Keratinocyte (primary cell): ENCODE measurements around the gene NCF2.

Source experiments
- EZH2 ChIP-seq: IDR thresholded peaks from one replicate; pipeline ENCODE4 v1.6.1; 2012; ENCODE audit warnings: inconsistent platforms, mild to moderate bottlenecking, low read length, moderate library complexity
- TF ChIP-seq, protein P1 (sequence below), 3 experiments: IDR thresholded peaks in 1 of 3; conservative IDR thresholded peaks in 1 of 3; optimal IDR thresholded peaks in 1 of 3; 2 replicates in 2 of 3; 3 replicates in 1 of 3; pipeline versions ENCODE3 to v1.5.1; 2011; ENCODE audit warnings: low read length in 3 of 3, mild to moderate bottlenecking in 3 of 3, moderate library complexity in 2 of 3, control low read depth in 1 of 3, inconsistent platforms in 1 of 3; ENCODE audit not compliant: insufficient read depth in 2 of 3; ENCODE audit errors: extremely low read depth in 1 of 3

GRCh38 chr1:183565261-183565660, 25.0 kb downstream of the NCF2 start:
- TF ChIP-seq EZH2 = no peak
- TF ChIP-seq, protein P1, sequence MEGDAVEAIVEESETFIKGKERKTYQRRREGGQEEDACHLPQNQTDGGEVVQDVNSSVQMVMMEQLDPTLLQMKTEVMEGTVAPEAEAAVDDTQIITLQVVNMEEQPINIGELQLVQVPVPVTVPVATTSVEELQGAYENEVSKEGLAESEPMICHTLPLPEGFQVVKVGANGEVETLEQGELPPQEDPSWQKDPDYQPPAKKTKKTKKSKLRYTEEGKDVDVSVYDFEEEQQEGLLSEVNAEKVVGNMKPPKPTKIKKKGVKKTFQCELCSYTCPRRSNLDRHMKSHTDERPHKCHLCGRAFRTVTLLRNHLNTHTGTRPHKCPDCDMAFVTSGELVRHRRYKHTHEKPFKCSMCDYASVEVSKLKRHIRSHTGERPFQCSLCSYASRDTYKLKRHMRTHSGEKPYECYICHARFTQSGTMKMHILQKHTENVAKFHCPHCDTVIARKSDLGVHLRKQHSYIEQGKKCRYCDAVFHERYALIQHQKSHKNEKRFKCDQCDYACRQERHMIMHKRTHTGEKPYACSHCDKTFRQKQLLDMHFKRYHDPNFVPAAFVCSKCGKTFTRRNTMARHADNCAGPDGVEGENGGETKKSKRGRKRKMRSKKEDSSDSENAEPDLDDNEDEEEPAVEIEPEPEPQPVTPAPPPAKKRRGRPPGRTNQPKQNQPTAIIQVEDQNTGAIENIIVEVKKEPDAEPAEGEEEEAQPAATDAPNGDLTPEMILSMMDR (optimal IDR thresholded peaks at IDR 0.05 in 1 of 3, IDR thresholded peaks at IDR 0.05 in 1 of 3, conservative IDR thresholded peaks at IDR 0.05 in 1 of 3; ENCODE audit: extremely low read depth in 1 of 3, insufficient read depth in 2 of 3, low read length in 3 of 3) = no peak
